ENCODE measurements around the gene RFX2. TPM values are rescaled to one million over a fixed set of nuclear protein-coding genes. Genes with fewer than 3 reads are reported as not detected.
A peak's percentile ranks its signal among the peaks of the same experiment; 100 is the strongest.
"Not testable (repeated sequence)": the region's sequence is repeated elsewhere in the genome, so short reads cannot be mapped to it uniquely, and the experiment has no call there.

The RFX2 gene
- total RNA-seq, 2 donors from 2014 or later: 21.7 to 30.3 TPM

- H3K9me3 ChIP-seq: no peaks in the 10 kb centered on the region
- H3K36me3 ChIP-seq: no peaks in the 10 kb centered on the region
- no peak overlapping the region for H3K4me3 ChIP-seq
- no peak for DNase-seq (ENCODE audit: low spot score)
- H3K4me1 ChIP-seq (ENCODE audit: control insufficient read depth in 1 of 2, low read depth in 2 of 2): no peaks in the 10 kb centered on the region
- no peak overlapping the region for H3K27ac ChIP-seq
- H3K27me3 ChIP-seq (replicated peaks; ENCODE audit: insufficient read depth): no peaks in the 10 kb centered on the region
- TF ChIP-seq CTCF (IDR thresholded peaks at IDR 0.05): no peak
- ATAC-seq (ENCODE audit: insufficient number of reproducible peaks, low FRiP score, low read depth): no peak
Observed at GRCh38 chr19:6115992-6116391, 5.7 kb upstream of the RFX2 start.

DNA sequence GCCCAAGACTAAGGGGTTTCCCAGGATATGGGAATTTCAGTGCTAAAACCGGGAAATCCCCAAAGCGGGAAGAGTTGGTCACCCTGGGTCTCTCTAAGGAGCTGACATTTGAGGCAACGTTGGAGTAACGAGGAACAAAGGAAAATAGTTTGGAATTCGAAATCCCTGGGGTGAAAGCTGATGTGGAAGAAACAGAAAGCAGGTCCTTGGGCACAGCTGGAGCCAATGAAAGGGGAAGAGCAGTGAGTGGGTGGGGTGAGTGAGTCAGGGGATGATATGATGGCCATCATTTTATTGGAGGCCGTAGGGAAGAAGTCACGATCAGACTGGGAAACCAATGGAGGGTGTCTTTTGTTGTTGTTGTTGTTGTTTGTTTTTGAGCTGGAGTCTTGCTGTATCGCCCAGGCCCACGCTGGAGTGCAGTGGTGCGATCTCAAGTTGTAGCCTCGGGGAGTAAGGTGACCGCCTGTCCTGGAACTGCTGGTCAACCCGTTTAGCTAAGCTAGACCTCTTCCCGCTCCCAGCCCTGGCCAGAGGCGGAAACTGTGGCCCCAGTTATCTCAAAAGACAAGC is 3.4 kb upstream of the RFX2 start:
- Histone ChIP-seq H3K9me3 (no peaks in the 10 kb centered on the region), H3K27me3 (replicated peaks; ENCODE audit: insufficient read depth) (no peaks in the 10 kb centered on the region), H3K36me3 (no peaks in the 10 kb centered on the region), H3K27ac (no peak overlapping the region), H3K4me3 (no peak overlapping the region), H3K4me1 (ENCODE audit: control insufficient read depth in 1 of 2, low read depth in 2 of 2) (peaks cover 5 to 8% of the 10 kb centered on the region in 2 donors)
- no peak for ATAC-seq (ENCODE audit: insufficient number of reproducible peaks, low FRiP score, low read depth)
- no peak for TF ChIP-seq CTCF (IDR thresholded peaks at IDR 0.05)
- no peak for DNase-seq (ENCODE audit: low spot score)

DNA sequence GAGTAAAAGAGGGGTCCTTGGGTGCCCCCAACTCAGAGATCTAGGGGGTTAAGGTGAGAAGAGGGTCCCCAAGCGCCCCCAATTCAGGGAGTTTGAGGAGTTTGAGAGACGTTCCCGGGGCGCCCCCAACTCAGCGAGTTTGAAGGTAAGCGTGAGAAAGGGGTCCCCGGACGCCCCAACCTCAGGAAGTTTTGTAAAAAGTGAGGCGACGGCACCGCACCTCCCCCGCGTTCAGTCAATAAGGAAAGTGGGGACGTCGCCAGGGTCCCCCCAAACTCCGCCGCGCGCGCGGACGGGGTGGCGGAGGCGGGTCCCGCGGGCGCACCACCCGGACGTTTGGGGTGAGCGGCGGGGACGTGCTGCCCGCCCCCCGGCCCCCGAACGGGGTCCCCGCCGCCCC is 353 bp downstream of the RFX2 start:
- Histone ChIP-seq H3K27me3 (replicated peaks; ENCODE audit: insufficient read depth) (no peaks in the 10 kb centered on the region), H3K27ac (peak overlapping the region; percentile 93 to 94), H3K4me1 (ENCODE audit: control insufficient read depth in 1 of 2, low read depth in 2 of 2) (peaks cover 10 to 32% of the 10 kb centered on the region in 2 donors), H3K4me3 (peak overlapping the region; percentile 96), H3K9me3 (no peaks in the 10 kb centered on the region), H3K36me3 (no peaks in the 10 kb centered on the region)
- TF ChIP-seq CTCF (IDR thresholded peaks at IDR 0.05): no peak
- no peak for DNase-seq (ENCODE audit: low spot score)
- ATAC-seq (ENCODE audit: insufficient number of reproducible peaks, low FRiP score, low read depth): no peak

DNA sequence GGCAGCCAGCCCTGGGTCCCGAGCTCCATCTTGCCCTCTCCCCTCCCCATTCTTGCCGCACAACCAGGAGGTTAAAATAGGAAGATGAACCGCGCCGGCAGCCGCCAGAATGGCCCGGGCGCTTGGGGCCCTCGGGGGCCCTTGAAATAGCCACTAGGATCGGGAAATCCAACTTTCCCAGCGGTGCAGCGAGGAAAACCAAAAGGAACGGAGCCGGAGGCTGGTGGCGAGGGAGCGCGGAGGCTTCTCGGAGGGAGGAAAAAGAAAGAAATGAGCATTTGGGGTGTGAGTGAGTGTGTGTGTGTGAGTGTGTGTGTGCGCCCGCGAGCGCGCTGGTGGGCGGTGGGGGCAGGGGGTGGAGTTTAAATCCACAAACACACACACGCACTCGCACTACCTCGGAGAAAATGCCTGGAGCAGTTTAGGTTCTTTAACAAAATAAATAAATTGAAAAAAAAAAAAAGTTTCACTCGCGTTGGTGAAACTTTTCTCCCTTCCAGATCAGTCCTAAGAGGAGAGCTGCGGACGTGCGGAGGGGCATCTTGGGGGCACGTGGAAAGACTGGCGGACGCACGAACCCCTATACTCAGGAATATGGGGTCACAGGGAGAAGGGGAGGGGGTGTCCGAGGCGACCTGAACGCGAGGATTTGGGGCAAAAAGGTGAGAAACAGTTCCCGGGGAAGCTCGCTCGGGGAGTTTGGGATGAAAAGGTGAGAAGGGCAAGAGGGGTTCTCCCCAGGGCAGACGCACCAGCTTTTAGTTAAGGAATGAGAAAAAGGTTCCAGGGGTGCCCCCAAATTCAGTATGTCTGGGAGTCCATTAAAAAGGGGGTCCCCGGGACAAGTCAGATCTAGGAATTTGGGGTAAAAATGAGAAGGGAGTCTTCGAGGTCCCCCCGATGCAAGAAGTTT is 1.3 kb downstream of the RFX2 start:
- Histone ChIP-seq H3K27me3 (replicated peaks; ENCODE audit: insufficient read depth) (no peaks in the 10 kb centered on the region), H3K27ac (peak overlapping the region; percentile 93 to 94), H3K36me3 (no peaks in the 10 kb centered on the region), H3K4me3 (peak overlapping the region; percentile 96), H3K9me3 (no peaks in the 10 kb centered on the region), H3K4me1 (ENCODE audit: control insufficient read depth in 1 of 2, low read depth in 2 of 2) (peaks cover 11 to 42% of the 10 kb centered on the region in 2 donors)
- DNase-seq (ENCODE audit: low spot score): peak; percentile 53
- peak; percentile 19 for ATAC-seq (ENCODE audit: insufficient number of reproducible peaks, low FRiP score, low read depth)
- no peak for TF ChIP-seq CTCF (IDR thresholded peaks at IDR 0.05)

GRCh38 chr19:6106643-6107294 is 3.5 kb downstream of the RFX2 start:
- peaks cover 24 to 61% of the 10 kb centered on the region in 2 donors for H3K4me1 ChIP-seq (ENCODE audit: control insufficient read depth in 1 of 2, low read depth in 2 of 2)

More at GRCh38 chr19:6106643-6107294, 3.5 kb downstream of the RFX2 start:
- not testable (repeated sequence) for H3K27me3 ChIP-seq (replicated peaks; ENCODE audit: insufficient read depth); ATAC-seq (ENCODE audit: insufficient number of reproducible peaks, low FRiP score, low read depth); H3K9me3 ChIP-seq; DNase-seq (ENCODE audit: low spot score); H3K36me3 ChIP-seq; H3K4me3 ChIP-seq
- peak overlapping the region; percentile 84 to 94 for H3K27ac ChIP-seq

All from thoracic aorta (tissue), 2 donors.